Ecto neural progenitor cell (in vitro differentiated cells): ENCODE measurements around the gene SORL1.

Source experiments
- DNase-seq: peaks from one replicate; pipeline ENCODE4 v3.0.0-alpha.2; 2018; ENCODE audit warnings: low spot score

Gene SORL1

GRCh38 chr11:121426476-121427399 lies 25.4 kb upstream of the SORL1 start:
- DNase-seq = peak; percentile 74

- no peak for DNase-seq
Measured at GRCh38 chr11:121427400-121427744, 24.7 kb upstream of the SORL1 start.

- DNase-seq = no peak
Measured at GRCh38 chr11:121429556-121429955, 22.6 kb upstream of the SORL1 start.

- no peak for DNase-seq
Measured at GRCh38 chr11:121431820-121432526, 20.1 kb upstream of the SORL1 start.

GRCh38 chr11:121435132-121435531 lies 17.0 kb upstream of the SORL1 start:
- DNase-seq = no peak

- no peak for DNase-seq
Measured at GRCh38 chr11:121435551-121436511, 16.3 kb upstream of the SORL1 start.

GRCh38 chr11:121437018-121437685 lies 15.0 kb upstream of the SORL1 start:
- DNase-seq = no peak

- DNase-seq = no peak
Measured at GRCh38 chr11:121437686-121438078, 14.4 kb upstream of the SORL1 start.

- no peak for DNase-seq
Measured at GRCh38 chr11:121439337-121439736, 12.8 kb upstream of the SORL1 start.

GRCh38 chr11:121439759-121440158 lies 12.4 kb upstream of the SORL1 start:
- DNase-seq = no peak

- DNase-seq = no peak
Measured at GRCh38 chr11:121441521-121441920, 10.6 kb upstream of the SORL1 start.

- DNase-seq = no peak
Measured at GRCh38 chr11:121443688-121444275, 8.3 kb upstream of the SORL1 start.

- no peak for DNase-seq
Measured at GRCh38 chr11:121444526-121444925, 7.6 kb upstream of the SORL1 start.

GRCh38 chr11:121445071-121445768 lies 6.9 kb upstream of the SORL1 start:
- no peak for DNase-seq

GRCh38 chr11:121446752-121447156 lies 5.4 kb upstream of the SORL1 start:
- DNase-seq = peak; percentile 56

GRCh38 chr11:121448011-121448410 lies 4.1 kb upstream of the SORL1 start:
- no peak for DNase-seq

- DNase-seq = no peak
Measured at GRCh38 chr11:121448431-121448941, 3.6 kb upstream of the SORL1 start.

- no peak for DNase-seq
Measured at GRCh38 chr11:121449123-121449522, 3.0 kb upstream of the SORL1 start.

GRCh38 chr11:121449626-121450025 lies 2.5 kb upstream of the SORL1 start:
- no peak for DNase-seq

GRCh38 chr11:121450401-121450800 lies 1.7 kb upstream of the SORL1 start:
- no peak for DNase-seq
